A673 (cell line): ENCODE results near the gene FBXL17. TPM values are rescaled to one million over a fixed set of nuclear protein-coding genes. Genes with fewer than 3 reads are reported as not detected.

ENCODE experiments used
- BruUV-seq: library from RNA; stranded (reverse); fragments of 400-500 nt; replicated peaks from 2 replicates; lab custom pipeline; 2021; lab: Mats Ljungman, UMichigan
- CTCF ChIA-PET: fragments of 300-600 bp; sonication (Branson Sonifier 250); formaldehyde crosslinking; loops from one replicate; lab custom pipeline; 2022; ENCODE audit warnings: antibody characterized with exemption; lab: Charles Lee
- POLR2A ChIA-PET: fragments of 300-600 bp; sonication (Branson Sonifier 250); formaldehyde crosslinking; loops from one replicate; lab custom pipeline; 2022; ENCODE audit warnings: antibody characterized with exemption; ENCODE audit not compliant: low non-redundant PET; lab: Charles Lee
- DNase-seq: peaks from one replicate; pipeline ENCODE4 v3.0.0-alpha.2; 2015; ENCODE audit warnings: low spot score
- H3K27ac ChIP-seq: fragments of 200-600 bp; sonication (generic); 2 replicates; pipeline ENCODE4 v1.5.1; 2016; ENCODE audit warnings: mixed run types, low read depth, mild to moderate bottlenecking, mixed read lengths, antibody characterized with exemption, low read length; ENCODE audit not compliant: poor library complexity, severe bottlenecking
- H3K27me3 ChIP-seq: fragments of 200-600 bp; sonication (generic); replicated peaks from 2 replicates; pipeline ENCODE4 v1.6.1; 2017; ENCODE audit warnings: mixed run types, low read depth, mild to moderate bottlenecking, mixed read lengths, antibody characterized with exemption, low read length; ENCODE audit not compliant: insufficient read depth, poor library complexity
- H3K36me3 ChIP-seq: fragments of 200-600 bp; sonication (generic); 2 replicates; pipeline ENCODE4 v1.6.1; 2016; ENCODE audit warnings: mixed run types, mild to moderate bottlenecking, mixed read lengths, antibody characterized with exemption, low read length; ENCODE audit not compliant: insufficient read depth, poor library complexity, severe bottlenecking
- H3K4me1 ChIP-seq: fragments of 200-600 bp; sonication (generic); 2 replicates; pipeline ENCODE4 v1.6.1; 2017; ENCODE audit warnings: mixed run types, mild to moderate bottlenecking, mixed read lengths, antibody characterized with exemption, low read length; ENCODE audit not compliant: insufficient read depth, poor library complexity, severe bottlenecking
- H3K4me3 ChIP-seq: fragments of 200-600 bp; sonication (generic); 2 replicates; pipeline ENCODE4 v1.5.1; 2016; ENCODE audit warnings: low read depth, mixed run types, mild to moderate bottlenecking, mixed read lengths, low read length; ENCODE audit not compliant: poor library complexity, severe bottlenecking
- H3K9me3 ChIP-seq: fragments of 200-600 bp; sonication (generic); 2 replicates; pipeline ENCODE4 v1.6.1; 2016; ENCODE audit warnings: mixed run types, low read depth, mild to moderate bottlenecking, mixed read lengths, antibody characterized with exemption, low read length; ENCODE audit not compliant: poor library complexity, severe bottlenecking
- CTCF ChIP-seq: fragments of 300-800, 200-600 bp; sonication (generic); conservative IDR thresholded peaks from 2 replicates; pipeline ENCODE4 v1.5.1; 2017; ENCODE audit warnings: low read depth, mild to moderate bottlenecking, antibody characterized with exemption, low read length, moderate library complexity, mixed read lengths
- EZH2 ChIP-seq: fragments of 200-600 bp; sonication (generic); IDR thresholded peaks from 2 replicates; pipeline ENCODE4 v1.6.1; 2017; ENCODE audit warnings: borderline replicate concordance, low read depth, mild to moderate bottlenecking, mixed read lengths, antibody characterized with exemption, low read length; ENCODE audit not compliant: poor library complexity, severe bottlenecking
- intact Hi-C: fragments of 100-400 bp; cut with micrococcal nuclease; formaldehyde crosslinking; loops from one replicate; pipeline ENCODE4 v1.10.0; 2022; ENCODE audit not compliant: unreplicated experiment
- total RNA-seq: library from RNA; stranded (reverse); gene quantifications from 2 replicates; pipeline ENCODE4 v1.2.3, GENCODE V29; 2021

The FBXL17 gene
- total RNA-seq, 1 experiment from 2014 or later: 5.7 TPM

GRCh38 chr5:107925200-107925599, 456.7 kb downstream of the FBXL17 start:
- no TSS peak for BruUV-seq
- ChIA-PET CTCF (no interaction called here), POLR2A (no interaction called here)
- no peak overlapping the region for H3K4me3 ChIP-seq
- no peaks in the 10 kb centered on the region for H3K9me3 ChIP-seq
- H3K36me3 ChIP-seq: no peaks in the 10 kb centered on the region
- no peak for DNase-seq
- intact Hi-C loops: no loop called here
- peaks cover 3% of the 10 kb centered on the region for H3K4me1 ChIP-seq
- TF ChIP-seq CTCF (no peak), EZH2 (no peak)
- H3K27me3 ChIP-seq: no peaks in the 10 kb centered on the region
- H3K27ac ChIP-seq: no peak overlapping the region

GRCh38 chr5:107919969-107920368, 461.9 kb downstream of the FBXL17 start:
- no peak for DNase-seq
- POLR2A ChIA-PET: no interaction called here
- Histone ChIP-seq H3K4me3 (no peak overlapping the region), H3K4me1 (no peaks in the 10 kb centered on the region), H3K27ac (no peak overlapping the region), H3K36me3 (no peaks in the 10 kb centered on the region), H3K27me3 (no peaks in the 10 kb centered on the region), H3K9me3 (no peaks in the 10 kb centered on the region)
- intact Hi-C loops: no loop called here
- no TSS peak for BruUV-seq
- CTCF ChIA-PET: no interaction called here
- no peak for TF ChIP-seq EZH2
- no peak for TF ChIP-seq CTCF

GRCh38 chr5:107919361-107919760, 462.5 kb downstream of the FBXL17 start:
- CTCF ChIA-PET: no interaction called here
- Histone ChIP-seq H3K27ac (no peak overlapping the region), H3K36me3 (no peaks in the 10 kb centered on the region), H3K27me3 (no peaks in the 10 kb centered on the region), H3K4me3 (no peak overlapping the region), H3K4me1 (no peaks in the 10 kb centered on the region), H3K9me3 (no peaks in the 10 kb centered on the region)
- no TSS peak for BruUV-seq
- no peak for DNase-seq
- TF ChIP-seq EZH2: no peak
- no peak for TF ChIP-seq CTCF
- POLR2A ChIA-PET: no interaction called here
- intact Hi-C loops: no loop called here
